GM13977 (cell line): ENCODE measurements around the gene IGF2R.
A peak's percentile ranks its signal among the peaks of the same experiment; 100 is the strongest.

Experiments
- DNase-seq: peaks from one replicate; pipeline ENCODE4 v3.0.0; 2012; ENCODE audit warnings: low spot score
- in situ Hi-C: fragments of 300-500 bp; cut with MboI; formaldehyde crosslinking; loops from one replicate; pipeline ENCODE4 v1.12.0; 2022; ENCODE audit warnings: low sequenced_read_pairs, low pct_unique_long_range_greater_than_20kb, mixed read lengths, inconsistent platforms; ENCODE audit not compliant: unreplicated experiment
- TF ChIP-seq, protein P1 (sequence below): IDR thresholded peaks from 2 replicates; pipeline ENCODE4 v1.5.1; 2012; ENCODE audit warnings: mild to moderate bottlenecking, control low read depth; ENCODE audit not compliant: insufficient read depth; ENCODE audit errors: extremely low read depth, missing control alignments

Gene IGF2R

DNA sequence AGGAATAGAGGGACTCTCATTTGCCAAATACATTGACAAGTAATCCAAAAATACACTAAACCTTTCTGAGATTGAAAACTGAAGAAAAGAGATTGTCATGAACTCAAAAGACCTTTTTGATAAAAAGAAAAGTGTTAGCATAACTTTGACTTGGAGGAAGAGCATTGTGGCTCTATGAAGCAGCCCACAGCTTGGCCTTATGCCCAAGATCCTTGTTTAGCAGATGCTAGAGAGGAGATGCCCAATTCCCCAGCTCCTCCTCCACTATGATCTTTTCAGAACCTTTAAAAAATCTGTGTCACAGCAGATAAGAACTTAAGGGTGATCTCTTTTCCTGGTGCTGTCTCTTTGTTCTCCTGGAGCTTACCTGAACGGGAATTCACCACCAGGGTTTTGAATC lies 35.8 kb upstream of the IGF2R start:
- in situ Hi-C loops = loop anchor here (25.0 kb wide), 1 partner anchor 221 kb away; no protein-coding TSS in a partner anchor
- DNase-seq = no peak
- TF ChIP-seq, protein P1, sequence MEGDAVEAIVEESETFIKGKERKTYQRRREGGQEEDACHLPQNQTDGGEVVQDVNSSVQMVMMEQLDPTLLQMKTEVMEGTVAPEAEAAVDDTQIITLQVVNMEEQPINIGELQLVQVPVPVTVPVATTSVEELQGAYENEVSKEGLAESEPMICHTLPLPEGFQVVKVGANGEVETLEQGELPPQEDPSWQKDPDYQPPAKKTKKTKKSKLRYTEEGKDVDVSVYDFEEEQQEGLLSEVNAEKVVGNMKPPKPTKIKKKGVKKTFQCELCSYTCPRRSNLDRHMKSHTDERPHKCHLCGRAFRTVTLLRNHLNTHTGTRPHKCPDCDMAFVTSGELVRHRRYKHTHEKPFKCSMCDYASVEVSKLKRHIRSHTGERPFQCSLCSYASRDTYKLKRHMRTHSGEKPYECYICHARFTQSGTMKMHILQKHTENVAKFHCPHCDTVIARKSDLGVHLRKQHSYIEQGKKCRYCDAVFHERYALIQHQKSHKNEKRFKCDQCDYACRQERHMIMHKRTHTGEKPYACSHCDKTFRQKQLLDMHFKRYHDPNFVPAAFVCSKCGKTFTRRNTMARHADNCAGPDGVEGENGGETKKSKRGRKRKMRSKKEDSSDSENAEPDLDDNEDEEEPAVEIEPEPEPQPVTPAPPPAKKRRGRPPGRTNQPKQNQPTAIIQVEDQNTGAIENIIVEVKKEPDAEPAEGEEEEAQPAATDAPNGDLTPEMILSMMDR = no peak

DNA sequence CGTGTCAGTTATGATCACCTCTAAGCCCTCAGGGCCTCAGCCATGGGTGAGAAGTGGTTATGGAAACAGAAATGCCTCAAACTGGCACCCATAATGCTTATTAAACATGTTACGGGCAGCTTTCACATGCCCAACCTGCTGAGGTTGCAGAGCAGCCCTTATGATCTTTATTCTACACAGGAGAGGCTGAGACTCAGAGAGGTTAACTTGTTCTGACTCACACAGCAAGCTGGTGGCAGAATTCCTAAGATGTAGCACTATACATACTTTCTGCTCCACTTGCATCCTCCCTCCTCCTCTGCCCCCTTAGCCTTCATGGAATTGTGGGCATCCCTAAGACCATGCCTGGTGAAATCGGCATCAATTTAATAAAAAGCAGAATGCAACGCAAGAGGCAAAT lies 34.7 kb upstream of the IGF2R start:
- in situ Hi-C loops = loop anchor here (25.0 kb wide), 1 partner anchor 222 kb away; no protein-coding TSS in a partner anchor
- DNase-seq = no peak

DNA sequence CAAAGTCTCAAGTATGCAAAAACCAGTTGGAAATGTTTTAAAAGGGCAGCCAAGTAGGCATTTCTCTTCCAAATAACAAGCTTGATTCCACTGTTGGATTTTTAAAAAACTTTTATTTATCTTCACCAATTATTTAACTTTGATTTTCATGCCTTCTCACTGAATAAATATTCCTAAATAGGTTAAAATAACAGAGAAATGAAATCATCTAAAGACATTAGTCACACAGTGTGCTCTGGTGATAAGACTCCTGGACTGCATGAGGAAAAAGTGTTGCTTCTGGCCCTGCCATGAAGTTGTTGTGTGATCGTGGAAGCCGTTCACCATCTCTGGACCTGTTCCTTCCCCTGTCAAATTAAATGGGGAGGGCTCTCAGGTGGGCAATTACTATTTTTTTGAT lies 33.8 kb upstream of the IGF2R start:
- DNase-seq = no peak
- in situ Hi-C loops = loop anchor here (25.0 kb wide), 1 partner anchor 223 kb away; no protein-coding TSS in a partner anchor

More for the DNA sequence above, 34.7 kb upstream of the IGF2R start:
- TF ChIP-seq, protein P1 = no peak

DNA sequence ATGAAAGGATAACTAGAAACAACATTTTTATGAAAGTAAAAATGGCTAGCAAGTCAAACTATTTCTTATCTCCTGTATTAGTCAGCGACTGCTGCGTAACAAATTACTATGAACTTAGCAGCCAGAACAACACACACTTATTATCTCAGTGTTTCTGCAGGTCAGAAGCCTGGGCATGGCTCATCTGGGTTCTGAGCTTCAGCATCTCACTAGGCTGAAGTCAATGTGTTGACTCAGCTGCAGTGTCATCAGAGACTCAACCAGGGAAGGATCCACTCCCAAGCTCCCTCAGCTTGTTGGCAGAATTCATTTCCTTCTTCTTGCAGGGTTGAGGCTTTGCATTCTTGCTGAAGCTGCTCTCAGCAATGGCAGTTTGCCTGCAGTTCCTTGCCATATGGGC lies 33.2 kb upstream of the IGF2R start:
- DNase-seq = no peak

More for the DNA sequence above, 33.8 kb upstream of the IGF2R start:
- TF ChIP-seq, protein P1 = no peak

DNA sequence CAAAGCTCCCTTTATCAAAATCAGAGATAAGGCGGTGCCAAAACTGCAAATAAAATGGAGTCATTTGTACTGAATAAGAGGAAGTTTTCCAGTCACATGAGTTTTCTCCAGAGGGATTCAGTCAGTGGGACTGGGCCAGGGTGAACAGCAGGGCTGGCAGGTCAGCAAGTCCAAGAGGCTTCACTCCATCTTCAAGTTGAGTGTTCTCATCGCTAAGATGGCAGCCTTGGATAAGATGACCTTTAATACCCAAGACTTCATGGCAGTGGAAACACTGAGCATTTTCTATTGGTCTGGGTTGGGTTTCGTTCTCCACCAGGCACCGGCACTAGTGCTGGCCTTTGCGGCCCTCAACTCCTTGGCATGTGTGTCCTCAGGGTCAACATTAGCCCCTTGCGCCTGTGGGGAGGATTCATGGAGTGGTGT lies 29.3 kb upstream of the IGF2R start:
- in situ Hi-C loops = loop anchor here (25.0 kb wide), 1 partner anchor 227 kb away; no protein-coding TSS in a partner anchor
- DNase-seq = no peak
- TF ChIP-seq, protein P1 = no peak

More for the DNA sequence above, 33.2 kb upstream of the IGF2R start:
- in situ Hi-C loops = loop anchor here (25.0 kb wide), 1 partner anchor 223 kb away; no protein-coding TSS in a partner anchor
- TF ChIP-seq, protein P1 = no peak

DNA sequence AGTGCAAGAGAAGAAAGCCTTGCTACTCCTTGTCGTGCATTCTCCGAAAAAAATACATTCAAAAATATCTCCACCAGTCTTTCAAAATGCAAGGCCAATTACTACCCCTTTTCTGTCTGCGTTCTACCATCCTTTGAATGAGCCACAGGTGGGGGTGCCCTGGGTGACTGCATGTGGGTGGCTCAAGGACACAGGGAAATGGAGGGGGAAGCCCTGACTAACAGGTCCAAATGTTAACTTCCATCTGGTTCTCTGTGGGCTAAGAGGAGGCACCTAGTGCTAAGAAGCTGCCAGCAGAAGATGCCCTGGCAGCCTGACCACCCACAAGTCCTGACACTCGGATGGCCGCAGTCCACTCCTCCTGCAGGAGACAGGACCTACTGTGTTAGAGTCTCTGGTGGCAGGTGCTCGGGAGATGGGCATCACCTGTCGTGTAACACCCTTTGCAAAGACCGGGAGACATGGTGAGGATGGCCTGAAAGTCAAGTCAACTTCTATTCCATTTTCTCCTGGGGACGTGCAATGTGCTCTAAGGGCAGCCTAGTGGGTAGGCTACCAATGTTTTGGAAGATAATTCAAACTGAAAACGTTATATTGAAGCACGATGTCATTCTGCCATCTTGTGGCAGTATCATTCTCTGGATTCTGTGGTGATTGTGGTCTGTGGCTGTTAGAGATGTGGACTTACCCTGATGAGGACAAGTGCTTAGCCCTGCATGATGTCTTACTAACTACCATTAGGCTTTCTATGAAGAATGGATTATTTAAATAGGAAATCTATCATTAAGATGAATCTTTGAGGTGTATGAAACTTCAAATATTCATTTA lies 27.4 kb upstream of the IGF2R start:
- DNase-seq = peak; percentile 45
- TF ChIP-seq, protein P1 = peak; percentile 57
- in situ Hi-C loops = loop anchor here (25.0 kb wide), 1 partner anchor 229 kb away; no protein-coding TSS in a partner anchor
